K562 (cell line): ENCODE measurements around the gene PLA2G2C. TPM values are rescaled to one million over a fixed set of nuclear protein-coding genes. Genes with fewer than 3 reads are reported as not detected.

Experiments
- ATAC-seq: fragments of 200-7000 bp; cut with Tn5 transposase; 3 replicates; pipeline ENCODE4 v1.9.1; 2020; ENCODE audit warnings: moderate library complexity
- BruUV-seq: library from RNA; stranded (reverse); fragments of 400-500 nt; replicated peaks from 2 replicates; lab custom pipeline; 2021; lab: Mats Ljungman, UMichigan
- CTCF ChIA-PET: fragments of 300-600 bp; formaldehyde crosslinking; extraction: SDS; loops from one replicate; lab custom pipeline; 2021; ENCODE audit warnings: low intra/inter-chr PET ratio; lab: Yijun Ruan, JAX
- POLR2A ChIA-PET: fragments of 300-600, 350-650 bp; sonication (Branson Sonifier 250); formaldehyde crosslinking; extraction: SDS; loops from one replicate; lab custom pipeline; 2021; ENCODE audit warnings: antibody characterized with exemption, inconsistent platforms; lab: Yijun Ruan, JAX
- DNase-seq, 4 experiments: peaks; one replicate each; pipeline versions ENCODE4 v3.0.0 to v3.0.0-alpha.2; 2011 to 2018; ENCODE audit warnings: low spot score in 3 of 4, mixed read lengths in 3 of 4; ENCODE audit errors: extremely low read depth in 1 of 4
- FAIRE-seq: peaks from 2 replicates; lab custom pipeline; 2011; peaks lifted over from hg19 to GRCh38; lab: Jason Lieb, UNC
- H2AFZ ChIP-seq: 2 replicates; pipeline ENCODE4 v1.6.0; 2011; ENCODE audit warnings: low read depth, low read length, control low read depth, inconsistent platforms
- H3K27ac ChIP-seq: fragments of 200-600 bp; 3 replicates; pipeline ENCODE4 v1.8.0; 2011; ENCODE audit warnings: low read depth, mild to moderate bottlenecking, control low read depth, inconsistent platforms, low read length, moderate library complexity, mixed read lengths; ENCODE audit errors: extremely low read depth
- H3K27me3 ChIP-seq, 2 experiments: fragments of 300-600 bp in 1 of 2; 2 replicates in 1 of 2; 3 replicates in 1 of 2; pipeline versions ENCODE4 v1.6.0 to v1.8.0; 2011; ENCODE audit warnings: inconsistent platforms in 2 of 2, low read length in 2 of 2, mild to moderate bottlenecking in 1 of 2, mixed read lengths in 1 of 2, moderate library complexity in 1 of 2; ENCODE audit not compliant: control insufficient read depth in 2 of 2, insufficient read depth in 2 of 2
- H3K36me3 ChIP-seq: fragments of 300-600 bp; 3 replicates; pipeline ENCODE4 v1.8.0; 2011; ENCODE audit warnings: mild to moderate bottlenecking, low read length, inconsistent platforms; ENCODE audit not compliant: control insufficient read depth, insufficient read depth
- H3K4me1 ChIP-seq, 2 experiments: fragments of 200-600 bp in 1 of 2; replicated peaks in 1 of 2; 2 replicates in 1 of 2; 3 replicates in 1 of 2; pipeline versions ENCODE4 v1.5.1 to v1.8.0; 2011; ENCODE audit warnings: inconsistent platforms in 2 of 2, low read length in 2 of 2, mild to moderate bottlenecking in 1 of 2, mixed read lengths in 1 of 2, moderate library complexity in 1 of 2; ENCODE audit not compliant: control insufficient read depth in 2 of 2, insufficient read depth in 2 of 2
- H3K4me2 ChIP-seq: 2 replicates; pipeline ENCODE4 v1.6.1; 2011; ENCODE audit warnings: low read length, control low read depth, inconsistent platforms, mixed read lengths; ENCODE audit not compliant: insufficient read depth
- H3K4me3 ChIP-seq: fragments of 200-600 bp; sonication (generic), shearing (Covaris generic); 2 replicates; pipeline ENCODE4 v1.5.1; 2016; ENCODE audit warnings: control low read depth, inconsistent platforms
- H3K79me2 ChIP-seq: fragments of 200-600 bp; 3 replicates; pipeline ENCODE4 v1.8.0; 2011; ENCODE audit warnings: low read length, inconsistent platforms; ENCODE audit not compliant: control insufficient read depth, insufficient read depth
- H3K9ac ChIP-seq, 2 experiments: 2 replicates each; pipeline versions ENCODE4 v1.6.0 to v1.6.1; 2011; ENCODE audit warnings: low read depth in 2 of 2, low read length in 2 of 2, control low read depth in 1 of 2, inconsistent platforms in 1 of 2, mild to moderate bottlenecking in 1 of 2, mixed read lengths in 1 of 2; ENCODE audit not compliant: insufficient read depth in 1 of 2
- H3K9me1 ChIP-seq: one replicate; pipeline ENCODE4 v1.6.0; 2011; ENCODE audit warnings: inconsistent platforms, mild to moderate bottlenecking, low read length, moderate library complexity; ENCODE audit not compliant: control insufficient read depth, insufficient read depth
- H3K9me3 ChIP-seq: replicated peaks from 2 replicates; pipeline ENCODE4 v1.5.1; 2011; ENCODE audit warnings: low read depth, low read length, inconsistent platforms; ENCODE audit not compliant: control insufficient read depth, insufficient read depth
- H4K20me1 ChIP-seq: replicated peaks from 2 replicates; pipeline ENCODE4 v1.6.1; 2011; ENCODE audit warnings: low read length, inconsistent platforms, mixed read lengths; ENCODE audit not compliant: control insufficient read depth, insufficient read depth
- NRF1 ChIP-seq, 2 experiments: fragments of 450-650 bp; IDR thresholded peaks in 1 of 2; conservative IDR thresholded peaks in 1 of 2; 2 replicates each; pipeline ENCODE4 v1.6.1; 2014; ENCODE audit warnings: mild to moderate bottlenecking in 2 of 2
- ZNF551 ChIP-seq: fragments of 250-450 bp; sonication (Bioruptor Pico); IDR thresholded peaks from 2 replicates; pipeline ENCODE4 v1.5.0; 2021; ENCODE audit warnings: mild to moderate bottlenecking, moderate library complexity
- WGBS: fragments of 100-300 bp; shearing (Covaris generic); methylation state at CpG from one replicate; pipeline ENCODE4 v1.1.6; 2016; ENCODE audit warnings: low coverage, mixed read lengths; ENCODE audit not compliant: insufficient coverage; ENCODE audit errors: missing lambda C conversion rate; 5-methylcytosine and 5-hydroxymethylcytosine counted together
- in situ Hi-C: fragments of 300-500 bp; cut with MboI; formaldehyde crosslinking; loops from 4 replicates; pipeline ENCODE4 v1.15.0; 2018; ENCODE audit warnings: inconsistent platforms, mixed read lengths
- intact Hi-C: fragments of 100-400 bp; cut with micrococcal nuclease; formaldehyde crosslinking; loops from 2 replicates; pipeline ENCODE4 v1.14.2; 2022
- polyA plus RNA-seq, 8 experiments: library from polyadenylated mRNA; depleted of rRNA in 4 of 8; stranded (reverse) in 5 of 8; unstranded in 3 of 8; fragments of >200 nt; fragmentation: Nextera tagmentation in 2 of 8; fragmentation: Illumina TruSeq in 1 of 8; extraction: Ambion mirVana in 2 of 8; extraction: Trizol in 1 of 8; gene quantifications; 2 replicates each; pipeline versions ENCODE4 v1.2.1 to v1.2.3, GENCODE V29; 2011 to 2014; ENCODE audit warnings: inconsistent platforms in 1 of 8, missing spikeins in 1 of 8
- total RNA-seq, 7 experiments: library from RNA; depleted of rRNA in 6 of 7; stranded (reverse); fragments of >200 nt in 6 of 7; fragmentation: Illumina TruSeq in 2 of 7; extraction: Trizol in 2 of 7; gene quantifications; 2 replicates each; pipeline versions ENCODE4 v1.2.1 to v1.2.3, GENCODE V29; 2011 to 2021; ENCODE audit warnings: low replicate concordance in 1 of 7
- TF ChIP-seq, protein P1 (sequence below), 2 experiments: fragments of 450-650 bp in 1 of 2; sonication (generic) in 1 of 2; formaldehyde crosslinking in 1 of 2; IDR thresholded peaks in 1 of 2; conservative IDR thresholded peaks in 1 of 2; 2 replicates each; pipeline versions ENCODE4 v1.6.1 to v1.8.1; 2016 to 2023; ENCODE audit warnings: mild to moderate bottlenecking in 2 of 2, moderate library complexity in 2 of 2, inconsistent platforms in 1 of 2, missing genetic modification reagents in 1 of 2

PLA2G2C gene
- total and polyA plus RNA-seq, 9 of the 15 experiments (the other 6 are each of a cell fraction or from before 2014, with no cell fraction given), result 0.14 to 0.49 (median 0.21) TPM

DNA sequence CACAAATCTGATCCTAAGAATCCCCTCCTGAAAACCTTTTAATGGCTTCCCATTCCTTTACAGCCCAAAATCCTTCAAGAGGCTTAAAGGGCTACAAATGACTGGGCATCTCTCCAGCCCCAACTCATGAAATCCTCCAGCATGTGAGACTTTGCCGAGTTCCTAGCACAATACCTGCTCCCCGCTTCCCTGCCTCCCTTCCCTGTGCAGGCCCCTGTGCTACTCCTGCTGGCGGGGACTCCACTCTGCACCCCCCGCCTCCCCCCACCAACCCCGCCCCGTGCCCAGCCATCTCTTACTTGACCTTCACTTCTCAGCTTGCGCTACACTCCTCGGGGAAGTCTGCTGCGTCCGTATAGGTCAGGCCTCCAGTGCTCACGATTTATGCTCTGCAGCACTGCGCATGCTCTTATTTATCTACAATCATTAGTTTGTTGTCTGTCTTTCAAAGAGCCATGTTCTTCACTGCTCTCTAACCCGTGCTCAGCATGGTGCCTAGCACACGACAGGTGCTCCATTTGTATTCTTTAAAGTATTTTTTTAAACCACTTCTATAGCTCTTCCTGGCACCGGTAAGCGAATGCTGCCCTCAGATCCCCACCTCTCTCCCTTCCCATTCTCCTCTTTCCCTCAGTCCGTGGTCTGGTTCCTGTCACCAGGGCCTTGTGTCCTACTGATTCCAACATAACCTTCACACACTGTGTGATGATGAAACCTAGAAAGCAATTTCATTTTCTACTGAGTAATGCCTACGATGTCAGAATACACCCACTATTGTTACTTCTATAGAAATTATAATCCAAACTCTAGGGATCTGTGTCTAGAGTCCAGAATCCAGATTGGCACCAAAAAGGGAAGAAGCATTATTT, 37.5 kb upstream of the PLA2G2C start:
- DNase-seq, result no peak
- Histone ChIP-seq H2AFZ (no peak overlapping the region), H3K79me2 (no peaks in the 10 kb centered on the region), H3K9me1 (no peaks in the 10 kb centered on the region), H3K4me2 (no peak overlapping the region), H3K27ac (no peak overlapping the region), H3K9me3 (no peaks in the 10 kb centered on the region), H4K20me1 (no peaks in the 10 kb centered on the region), H3K36me3 (no peaks in the 10 kb centered on the region), H3K9ac (no peak overlapping the region), H3K4me1 (no peaks in the 10 kb centered on the region), H3K27me3 (peaks cover 46 to 49% of the 10 kb centered on the region in 2 experiments), H3K4me3 (no peak overlapping the region)
- ChIA-PET CTCF (no interaction called here), POLR2A (no interaction called here)
- ATAC-seq, result no peak
- WGBS, result 2% methylated on average over 16 of the region's 18 CpGs
- intact Hi-C loops, result no loop called here
- no TSS peak for BruUV-seq
- in situ Hi-C loops, result no loop called here
- FAIRE-seq, result no peak
- TF ChIP-seq ZNF551 (CRISPR knock-in tag) (no peak), NRF1 (conservative IDR thresholded peaks at IDR 0.05 in 1 of 2, IDR thresholded peaks at IDR 0.05 in 1 of 2) (peak; percentile 58 to 64)
- TF ChIP-seq, protein P1, sequence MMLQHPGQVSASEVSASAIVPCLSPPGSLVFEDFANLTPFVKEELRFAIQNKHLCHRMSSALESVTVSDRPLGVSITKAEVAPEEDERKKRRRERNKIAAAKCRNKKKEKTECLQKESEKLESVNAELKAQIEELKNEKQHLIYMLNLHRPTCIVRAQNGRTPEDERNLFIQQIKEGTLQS (IDR thresholded peaks at IDR 0.05), result 0 out of 2 replicates have a peak, but pooled peaks have one; percentile 12
- TF ChIP-seq, protein P1 (CRISPR knock-in tag; conservative IDR thresholded peaks at IDR 0.05), result no peak
- TF ChIP-seq, all 486 proteins: peak for 2
